Suppressor macrophage treated with lipopolysaccharide for 4 hours (primary cell): ENCODE measurements around the gene LCAT.

ENCODE experiments used
- DNase-seq: peaks from one replicate; pipeline ENCODE4 v3.0.0-alpha.2; 2020

LCAT gene

GRCh38 chr16:67968400-67969253 lies 24.7 kb upstream of the LCAT start, which contains the start of gene SLC12A4:
Gene SLC12A4, minus strand, starts transcription at chr16:67968637. Its CDS starts 84 bp downstream, at chr16:67968553.
- DNase-seq, result peak; percentile 78

GRCh38 chr16:67967958-67968399 lies 24.1 kb upstream of the LCAT start:
- peak; percentile 35 for DNase-seq

DNA sequence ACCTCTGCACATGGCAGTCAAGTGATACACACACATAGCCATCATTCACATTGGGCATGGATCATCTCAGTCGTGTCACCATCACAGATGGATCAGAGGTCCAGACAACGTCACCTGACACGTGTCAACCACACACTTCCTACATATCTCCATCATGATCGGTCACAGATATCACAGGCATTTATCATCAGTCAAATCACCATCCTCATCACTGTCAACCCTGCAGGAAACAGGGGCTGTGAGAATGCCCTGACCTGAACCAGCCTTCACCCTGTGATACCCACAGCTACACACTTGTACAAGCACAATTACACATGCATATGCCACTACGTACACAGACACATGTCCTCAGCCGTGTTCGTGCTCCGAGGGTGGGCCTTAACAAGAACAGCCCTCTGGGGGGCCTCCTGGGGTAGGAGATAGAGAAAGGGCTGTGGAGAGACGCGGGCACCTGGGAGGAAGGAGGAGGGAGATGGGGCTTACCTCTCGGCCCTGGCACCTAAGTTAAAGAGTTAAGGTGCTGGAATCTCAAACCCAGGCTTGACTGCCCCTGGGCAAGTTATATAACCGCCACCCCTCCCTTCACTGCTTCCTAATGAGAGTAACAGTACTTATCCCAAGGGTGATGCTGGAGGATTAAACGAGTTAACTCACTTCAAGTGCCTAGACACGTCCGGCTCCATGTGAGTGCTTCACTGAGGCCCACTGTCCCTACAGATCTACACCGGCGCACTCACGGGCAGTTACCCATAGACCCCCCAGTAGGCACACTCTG lies 23.4 kb upstream of the LCAT start:
- peak; percentile 21 for DNase-seq

DNA sequence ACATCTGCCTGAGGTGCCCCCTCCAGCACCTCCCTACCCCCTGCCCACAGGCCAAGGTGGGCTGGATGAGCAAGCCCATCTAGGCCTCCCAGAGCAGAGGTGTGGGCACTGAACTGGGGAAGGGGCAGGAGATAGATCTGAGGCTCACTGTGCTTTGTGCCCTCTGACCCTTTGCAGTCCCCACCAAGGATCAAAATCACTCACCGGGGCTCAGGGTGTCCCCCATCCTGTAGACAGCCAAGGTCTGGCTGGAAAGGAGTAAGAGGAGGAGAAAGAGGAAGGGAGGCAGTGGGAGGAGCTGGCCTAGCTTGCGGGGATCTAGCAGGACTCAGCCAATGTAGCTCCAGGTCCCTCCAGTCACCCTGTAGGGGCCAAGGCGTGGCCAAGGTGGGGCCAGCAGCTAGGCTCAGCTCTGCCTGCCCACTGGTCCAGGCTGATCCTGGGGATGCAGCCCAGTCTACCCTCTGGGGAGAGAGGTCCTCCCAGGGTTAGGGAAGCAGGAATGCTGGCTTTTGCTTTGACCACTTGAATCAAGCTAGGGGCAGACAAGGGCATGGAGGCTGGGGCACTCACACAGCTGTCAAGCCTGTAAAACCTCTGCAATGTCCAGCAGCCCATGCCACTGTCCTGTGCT lies 22.7 kb upstream of the LCAT start:
- peak; percentile 18 for DNase-seq

- DNase-seq, result no peak
Observed at GRCh38 chr16:67965668-67966548, 22.0 kb upstream of the LCAT start.

- no peak for DNase-seq
Observed at GRCh38 chr16:67964477-67965131, 20.7 kb upstream of the LCAT start.

- DNase-seq, result no peak
Observed at GRCh38 chr16:67963662-67964321, 19.9 kb upstream of the LCAT start.

DNA sequence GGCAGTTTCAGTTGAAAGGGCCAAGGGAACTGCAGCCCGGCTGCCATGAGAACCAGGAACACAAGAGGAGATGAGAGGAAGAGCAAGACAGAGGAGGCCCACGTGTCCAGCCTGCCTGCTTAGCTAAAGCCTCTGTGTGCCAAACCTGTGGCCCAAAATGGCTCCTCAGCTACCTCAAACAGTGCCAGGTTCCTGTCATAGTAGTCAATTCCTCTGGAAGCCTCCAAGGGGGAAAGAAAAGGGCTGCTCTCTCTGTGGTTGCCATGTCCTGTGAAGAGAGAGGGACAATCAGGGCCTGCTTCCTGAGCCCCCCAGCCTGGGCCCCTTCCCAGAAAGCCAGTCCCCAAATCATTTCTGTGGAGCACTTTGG lies 19.4 kb upstream of the LCAT start:
- DNase-seq, result no peak

- DNase-seq, result no peak
Observed at GRCh38 chr16:67962135-67962534, 18.2 kb upstream of the LCAT start.

DNA sequence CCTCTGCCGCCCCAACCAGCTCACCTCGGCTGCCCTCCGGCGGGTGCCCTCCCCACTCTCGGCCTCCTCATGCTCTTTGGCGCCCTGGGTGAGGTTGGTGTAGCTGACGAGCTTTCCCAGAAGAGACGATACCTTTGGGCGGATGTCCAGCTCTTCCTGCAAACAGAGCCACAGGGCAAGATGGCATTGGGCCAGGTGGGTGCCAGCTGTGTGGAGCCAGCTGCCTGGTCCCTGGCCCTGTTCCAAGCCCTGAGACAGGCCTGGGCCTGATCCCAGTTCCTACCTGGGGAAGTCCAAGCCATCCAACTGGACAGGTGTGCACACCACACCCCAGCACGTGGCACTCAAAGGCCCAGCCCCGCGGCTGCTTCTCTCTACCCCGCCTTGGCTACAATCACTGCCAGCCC lies 17.6 kb upstream of the LCAT start:
- DNase-seq, result no peak

DNA sequence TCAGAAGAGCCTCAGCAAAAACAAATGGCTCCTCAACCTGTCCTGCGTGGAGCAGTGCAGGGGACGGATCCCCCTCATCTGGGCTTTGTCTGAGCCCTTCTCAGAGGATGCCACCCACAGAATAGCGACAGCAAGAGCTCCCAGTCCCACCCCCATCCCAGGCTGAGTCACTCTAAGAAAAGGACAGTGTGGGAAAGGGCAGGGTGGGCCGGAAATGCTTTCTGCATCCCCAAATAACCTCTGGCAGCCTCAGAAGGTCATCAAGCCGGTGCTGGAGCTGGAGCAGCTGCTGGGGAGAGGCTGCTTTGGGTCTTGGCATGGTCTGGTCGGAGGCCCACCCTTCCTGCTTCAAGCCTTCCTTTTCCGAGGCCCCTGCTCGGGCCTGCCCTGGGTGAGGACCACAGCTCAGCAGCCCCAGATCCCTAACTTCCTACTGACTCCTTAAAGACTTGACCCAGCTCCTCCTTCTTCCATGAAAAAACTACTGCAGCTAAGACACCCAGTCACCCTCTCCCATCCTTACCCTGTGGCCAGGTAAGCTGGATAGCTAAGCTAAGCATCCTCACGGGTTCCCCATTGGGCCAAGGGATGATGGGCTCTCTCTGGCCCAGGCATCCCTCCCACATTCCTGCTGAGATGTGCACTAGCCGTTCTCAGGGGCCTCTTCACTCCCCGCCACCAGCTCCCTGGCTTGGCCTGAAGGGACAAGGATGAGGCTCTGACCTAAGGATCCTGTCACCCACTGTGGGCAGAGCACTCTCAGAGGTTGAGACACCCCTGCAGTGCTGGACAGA lies 15.8 kb upstream of the LCAT start:
- DNase-seq, result no peak

DNA sequence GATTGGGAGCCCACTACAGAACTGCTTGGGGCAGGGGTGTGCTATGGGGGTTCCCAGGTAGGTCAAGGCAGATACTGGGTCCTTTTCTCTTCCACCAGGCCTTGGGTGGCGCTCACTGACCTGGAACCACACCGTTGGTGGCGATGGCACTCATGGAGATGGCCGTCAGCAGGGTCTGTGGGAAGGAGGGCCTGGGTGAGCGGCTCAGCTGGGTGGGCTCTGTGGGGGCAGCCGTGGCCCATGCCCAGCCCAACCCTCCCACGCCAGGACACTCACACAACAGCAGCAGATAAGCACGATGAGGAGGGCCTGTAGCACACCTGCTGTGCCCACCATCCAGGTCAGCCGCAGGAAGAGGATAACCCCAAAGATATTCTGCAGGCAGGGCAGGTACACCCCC lies 13.7 kb upstream of the LCAT start:
- no peak for DNase-seq

- DNase-seq, result no peak
Observed at GRCh38 chr16:67954421-67955196, 10.7 kb upstream of the LCAT start.

DNA sequence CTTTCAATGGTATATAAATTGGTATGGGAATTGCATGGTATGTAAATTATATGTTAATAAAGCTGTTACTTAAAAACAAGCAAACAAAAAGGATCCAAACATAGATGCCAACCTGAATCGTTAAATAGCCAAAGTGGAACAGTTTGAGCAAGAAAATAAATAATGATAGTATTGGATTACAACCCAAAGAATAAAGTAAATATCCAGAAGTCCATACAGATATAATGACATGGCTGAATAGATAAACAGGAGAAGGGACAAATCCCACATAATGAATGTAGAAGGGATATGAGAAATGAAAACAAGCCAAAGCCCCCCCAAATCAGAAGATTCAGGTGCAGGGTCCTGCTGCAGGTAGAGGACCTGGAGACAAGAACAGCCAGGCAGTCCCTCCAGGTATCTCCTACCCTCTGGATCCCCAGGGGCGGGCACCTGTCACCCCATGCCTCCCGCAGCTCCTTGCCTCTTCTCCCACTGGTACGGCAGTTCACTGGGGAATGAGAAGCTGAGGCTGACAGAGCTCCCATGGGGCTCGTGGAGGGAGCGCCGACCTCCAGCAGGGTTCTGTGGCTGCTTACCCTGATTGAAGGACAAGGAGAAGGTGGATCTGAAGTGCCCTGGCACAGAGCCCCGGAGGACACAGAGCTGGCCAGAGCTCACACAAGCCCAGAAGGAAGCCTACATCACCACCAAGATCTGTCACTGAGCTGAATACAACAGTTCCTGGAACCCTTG lies 9.9 kb upstream of the LCAT start:
- DNase-seq, result no peak

- no peak for DNase-seq
Observed at GRCh38 chr16:67951485-67951884, 7.6 kb upstream of the LCAT start.

- no peak for DNase-seq
Observed at GRCh38 chr16:67950335-67950843, 6.5 kb upstream of the LCAT start.

- DNase-seq, result no peak
Observed at GRCh38 chr16:67949645-67950044, 5.7 kb upstream of the LCAT start.

DNA sequence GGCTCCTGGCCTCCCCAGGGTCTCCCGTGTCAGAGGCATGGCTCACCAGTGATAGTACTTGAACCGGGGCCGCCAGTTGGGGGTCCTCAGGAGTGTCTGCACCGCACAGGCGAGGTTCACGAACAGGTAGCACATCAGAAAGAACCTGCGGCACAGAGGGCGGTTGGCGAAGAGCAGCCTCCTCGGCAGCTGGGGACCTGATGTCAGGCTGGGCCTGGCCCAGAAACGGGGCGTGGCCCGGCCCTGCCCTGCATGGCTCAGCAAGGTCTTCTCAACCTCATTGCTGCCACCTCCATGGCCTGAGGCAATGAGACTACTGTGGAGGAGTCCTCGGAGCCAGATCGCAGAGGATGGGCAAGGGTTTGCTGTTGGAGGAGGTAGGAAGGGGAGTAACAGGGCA lies 4.1 kb upstream of the LCAT start:
- no peak for DNase-seq
